T-helper 2 cell treated with Interferon-gamma antibody and Interleukin-4, amounts not matched to agents 5 μg/mL and 100 μg/mL, for 36 hours (primary cell): ENCODE data around the gene GGA3.
"Not testable (repeated sequence)": the region's sequence is repeated elsewhere in the genome, so short reads cannot be mapped to it uniquely, and the experiment has no call there.

ENCODE experiments used
- DNase-seq: peaks from one replicate; pipeline ENCODE4 v3.0.0; 2021; ENCODE audit warnings: low spot score
- H3K27ac Mint-ChIP-seq: one replicate; pipeline ENCODE4 v1.8.0; 2021; ENCODE audit warnings: mild to moderate bottlenecking, mixed read lengths
- H3K27me3 Mint-ChIP-seq: one replicate; pipeline ENCODE4 v1.8.0; 2021; ENCODE audit warnings: low read depth, mixed read lengths
- H3K36me3 Mint-ChIP-seq: one replicate; pipeline ENCODE4 v1.8.0; 2021; ENCODE audit warnings: low read depth, mixed read lengths
- H3K4me1 Mint-ChIP-seq: one replicate; pipeline ENCODE4 v1.8.0; 2021; ENCODE audit warnings: low read depth, mixed read lengths
- H3K4me3 Mint-ChIP-seq: one replicate; pipeline ENCODE4 v1.8.0; 2022; ENCODE audit warnings: mild to moderate bottlenecking, moderate library complexity, mixed read lengths
- H3K9me3 Mint-ChIP-seq: one replicate; pipeline ENCODE4 v1.8.0; 2021; ENCODE audit warnings: mixed read lengths

Gene GGA3, protein sequence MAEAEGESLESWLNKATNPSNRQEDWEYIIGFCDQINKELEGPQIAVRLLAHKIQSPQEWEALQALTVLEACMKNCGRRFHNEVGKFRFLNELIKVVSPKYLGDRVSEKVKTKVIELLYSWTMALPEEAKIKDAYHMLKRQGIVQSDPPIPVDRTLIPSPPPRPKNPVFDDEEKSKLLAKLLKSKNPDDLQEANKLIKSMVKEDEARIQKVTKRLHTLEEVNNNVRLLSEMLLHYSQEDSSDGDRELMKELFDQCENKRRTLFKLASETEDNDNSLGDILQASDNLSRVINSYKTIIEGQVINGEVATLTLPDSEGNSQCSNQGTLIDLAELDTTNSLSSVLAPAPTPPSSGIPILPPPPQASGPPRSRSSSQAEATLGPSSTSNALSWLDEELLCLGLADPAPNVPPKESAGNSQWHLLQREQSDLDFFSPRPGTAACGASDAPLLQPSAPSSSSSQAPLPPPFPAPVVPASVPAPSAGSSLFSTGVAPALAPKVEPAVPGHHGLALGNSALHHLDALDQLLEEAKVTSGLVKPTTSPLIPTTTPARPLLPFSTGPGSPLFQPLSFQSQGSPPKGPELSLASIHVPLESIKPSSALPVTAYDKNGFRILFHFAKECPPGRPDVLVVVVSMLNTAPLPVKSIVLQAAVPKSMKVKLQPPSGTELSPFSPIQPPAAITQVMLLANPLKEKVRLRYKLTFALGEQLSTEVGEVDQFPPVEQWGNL

DNA sequence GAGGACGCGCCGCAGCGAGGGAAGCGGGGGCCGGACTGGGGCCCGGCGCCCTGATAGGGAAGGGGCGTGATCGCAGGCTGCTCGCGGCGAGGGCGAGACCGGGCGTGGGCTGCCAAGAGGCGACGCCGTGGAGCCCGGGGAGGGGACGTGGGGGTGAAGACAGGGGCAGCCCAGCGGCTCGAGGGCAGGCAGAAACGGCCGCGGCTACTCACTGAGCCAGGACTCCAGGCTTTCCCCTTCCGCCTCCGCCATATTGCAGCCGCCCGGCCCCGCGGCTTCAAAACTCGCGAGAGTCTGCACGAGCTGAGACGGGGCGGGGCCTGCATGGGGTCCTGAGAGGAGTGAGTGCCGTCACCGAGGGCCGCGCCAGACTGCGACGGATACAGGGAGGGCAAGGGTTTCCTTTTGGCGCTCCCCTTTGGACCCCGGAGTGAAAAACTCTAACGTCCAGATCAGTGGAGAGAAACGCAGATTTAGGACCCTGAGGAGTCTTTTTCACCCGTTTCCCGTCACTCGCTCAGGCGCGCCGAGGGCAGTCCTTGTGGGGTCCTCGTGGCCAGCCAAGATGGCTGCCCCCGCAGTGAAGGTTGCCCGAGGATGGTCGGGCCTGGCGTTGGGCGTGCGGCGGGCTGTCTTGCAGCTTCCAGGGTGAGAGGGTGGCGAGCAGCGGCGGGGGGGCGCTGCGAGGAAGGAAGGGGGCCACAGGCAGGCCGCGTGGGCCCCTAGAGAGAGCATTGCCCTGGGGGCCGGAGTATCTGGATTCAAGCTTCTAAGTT lies at the start of gene GGA3, which contains the start of gene MRPS7:
GGA3 (minus strand) TSS at position 271 of the 776 bp plus-strand sequence; CDS start at position 252, 19 bp downstream.
MRPS7 (plus strand) TSS at position 544 of the 776 bp plus-strand sequence; CDS start at position 566, 22 bp downstream.
- H3K9me3 Mint-ChIP-seq, result no peaks in the 10 kb centered on the region
- peaks cover 40% of the 10 kb centered on the region for H3K4me1 Mint-ChIP-seq
- peak within 1 kb of the TSS; percentile 99 for H3K27ac Mint-ChIP-seq
- DNase-seq, result peak; percentile 93
- no peaks in the 10 kb centered on the region for H3K27me3 Mint-ChIP-seq
- H3K4me3 Mint-ChIP-seq, result peak within 1 kb of the TSS; percentile 98
- H3K36me3 Mint-ChIP-seq, result peaks cover 26% of the 10 kb centered on the region

DNA sequence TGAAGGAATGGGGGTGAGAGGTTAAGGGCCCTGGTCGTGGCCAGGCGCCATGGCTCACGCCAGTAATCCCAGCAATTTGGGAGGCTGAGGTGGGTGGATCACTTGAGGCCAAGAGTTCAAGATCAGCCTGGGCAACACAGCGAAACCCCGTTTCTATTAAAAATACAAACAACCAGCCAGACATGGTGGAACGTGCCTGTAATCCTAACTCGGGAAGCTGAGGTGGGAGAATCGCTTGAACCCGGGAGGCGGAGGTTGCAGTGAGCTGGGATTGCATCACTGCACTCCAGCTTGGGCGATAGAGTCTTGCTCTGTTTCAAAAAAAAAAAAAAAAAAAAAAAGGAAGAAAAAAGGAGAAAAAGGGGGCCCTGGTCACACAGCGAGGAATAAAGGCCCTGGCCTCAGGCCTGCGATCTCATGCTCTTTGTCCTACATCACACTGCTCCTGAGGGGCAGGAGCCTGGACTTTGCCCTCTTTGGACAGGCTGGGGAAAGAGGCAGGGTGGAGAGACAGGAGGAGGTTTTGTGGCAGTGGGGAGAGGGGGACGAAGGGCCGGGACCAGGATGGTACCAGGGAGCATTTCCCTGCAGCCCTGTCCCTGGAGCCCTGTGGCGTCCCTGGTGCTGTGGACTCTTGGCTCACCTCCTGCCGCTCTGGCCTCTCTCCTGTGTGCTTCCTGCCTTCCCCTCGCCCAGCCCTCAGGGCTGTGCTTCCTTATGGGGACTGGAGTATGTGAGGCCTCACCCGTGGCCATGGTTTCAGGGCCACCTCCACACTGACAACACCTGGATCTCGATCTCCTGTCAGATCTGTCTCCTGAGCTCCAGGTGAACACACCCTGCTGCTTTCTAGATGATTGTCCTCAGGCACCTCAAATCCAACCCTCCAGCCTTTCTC lies 47.6 kb upstream of the GGA3 start:
- no peak overlapping the region for H3K27ac Mint-ChIP-seq

DNA sequence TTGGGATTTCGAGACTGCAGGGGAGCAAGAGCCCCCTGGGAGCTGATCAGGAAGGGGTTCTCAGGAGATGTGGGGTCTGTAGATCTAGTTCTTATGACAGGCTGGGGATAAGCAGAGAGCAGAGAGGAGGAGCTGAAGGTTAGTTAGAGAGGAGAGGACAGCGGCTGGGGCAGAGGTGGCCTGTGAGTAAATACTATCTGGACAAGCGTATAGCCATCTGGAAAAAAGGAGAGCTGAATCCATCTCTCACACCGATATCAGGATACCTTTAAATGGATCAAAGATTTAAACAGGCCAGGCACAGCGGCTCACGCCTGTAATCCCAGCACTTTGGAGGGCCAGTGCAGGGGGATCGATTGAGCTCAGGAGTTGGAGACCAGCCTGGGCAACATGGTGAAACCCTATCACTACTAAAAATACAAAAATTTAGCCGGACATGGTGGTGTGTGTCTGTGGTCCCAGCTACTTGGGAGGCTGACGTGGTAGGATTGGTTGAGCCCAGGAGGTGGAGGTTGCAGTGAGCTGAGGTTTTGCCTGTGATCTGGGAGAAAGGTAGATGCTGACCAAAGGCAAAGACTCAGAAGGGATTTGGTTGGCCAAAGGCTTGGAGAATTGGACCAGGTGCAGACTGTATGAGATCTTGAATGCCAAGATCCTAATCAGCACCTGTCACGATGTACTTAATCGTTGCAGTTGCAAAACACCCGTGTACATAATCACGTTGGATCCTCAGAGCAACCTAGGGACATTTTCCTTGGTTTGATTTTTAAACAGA lies 46.7 kb upstream of the GGA3 start:
- Mint-ChIP-seq H3K4me1 (peaks cover 4% of the 10 kb centered on the region), H3K36me3 (no peaks in the 10 kb centered on the region), H3K9me3 (no peaks in the 10 kb centered on the region), H3K27me3 (no peaks in the 10 kb centered on the region), H3K4me3 (no peak overlapping the region), H3K27ac (no peak overlapping the region)
- no peak for DNase-seq

More for the DNA sequence above, 47.6 kb upstream of the GGA3 start:
- H3K4me3 Mint-ChIP-seq, result no peak overlapping the region
- H3K9me3 Mint-ChIP-seq, result no peaks in the 10 kb centered on the region
- no peaks in the 10 kb centered on the region for H3K27me3 Mint-ChIP-seq
- no peaks in the 10 kb centered on the region for H3K36me3 Mint-ChIP-seq
- no peak for DNase-seq
- H3K4me1 Mint-ChIP-seq, result peaks cover 7% of the 10 kb centered on the region

DNA sequence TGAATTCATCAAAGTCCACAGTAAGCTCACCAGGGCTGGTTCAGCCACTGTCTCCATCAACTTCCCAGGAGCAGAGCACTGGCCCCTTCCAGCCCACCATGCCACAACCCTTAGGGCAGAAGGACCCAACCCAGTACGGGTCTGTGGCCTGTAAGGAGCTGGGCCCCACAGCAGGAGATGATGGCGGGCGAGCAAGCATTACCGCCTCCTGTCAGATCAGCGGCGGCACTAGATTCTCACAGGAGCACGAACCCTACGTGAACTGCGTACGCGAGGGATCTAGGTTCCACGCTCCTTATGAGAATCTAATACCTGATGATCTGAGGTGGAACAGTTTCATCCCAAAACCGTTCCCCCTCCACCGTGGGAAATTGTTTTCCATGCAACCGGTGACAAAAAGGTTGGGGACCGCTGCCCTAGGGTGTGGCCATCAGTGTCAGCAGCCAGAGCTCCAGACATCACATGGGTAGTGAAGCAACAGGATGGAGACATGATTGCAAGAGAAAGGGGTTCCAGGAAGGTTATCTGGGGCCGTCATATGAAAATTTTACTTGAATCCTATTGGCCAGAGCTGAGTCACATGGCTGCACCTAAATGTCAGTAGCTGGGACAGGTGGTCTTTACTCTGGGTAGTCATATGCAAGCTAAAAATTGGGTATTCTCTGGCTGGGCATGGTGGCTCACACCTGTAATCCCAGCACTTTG lies 40.2 kb upstream of the GGA3 start:
- peaks cover 3% of the 10 kb centered on the region for H3K36me3 Mint-ChIP-seq

DNA sequence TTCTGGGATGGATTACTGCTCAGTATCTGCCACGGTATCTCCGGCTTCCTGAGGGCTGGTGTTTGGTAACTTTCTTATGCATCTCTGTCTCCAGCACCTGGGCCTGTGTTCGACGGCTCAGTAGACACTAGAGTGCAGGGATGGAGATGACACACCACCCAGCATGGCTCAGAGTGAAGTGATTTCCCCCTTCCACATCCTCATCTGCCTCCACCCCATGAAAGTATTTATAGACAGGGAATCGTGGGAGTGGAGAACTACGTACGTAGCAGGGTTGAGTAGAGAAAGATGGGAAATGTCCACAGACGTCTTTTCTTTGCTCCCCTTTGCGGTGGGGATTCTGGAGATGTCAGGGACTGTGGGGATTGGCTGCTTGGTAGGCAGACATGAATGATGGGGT lies 39.6 kb upstream of the GGA3 start:
- Mint-ChIP-seq H3K9me3 (no peaks in the 10 kb centered on the region), H3K4me1 (peaks cover 12% of the 10 kb centered on the region), H3K27me3 (no peaks in the 10 kb centered on the region), H3K27ac (peak overlapping the region; percentile 9), H3K36me3 (peaks cover 3% of the 10 kb centered on the region), H3K4me3 (no peak overlapping the region)
- no peak for DNase-seq

More for the DNA sequence above, 40.2 kb upstream of the GGA3 start:
- H3K27ac Mint-ChIP-seq, result no peak overlapping the region
- no peak for DNase-seq
- no peaks in the 10 kb centered on the region for H3K27me3 Mint-ChIP-seq
- H3K4me1 Mint-ChIP-seq, result peaks cover 10% of the 10 kb centered on the region
- H3K9me3 Mint-ChIP-seq, result no peaks in the 10 kb centered on the region
- H3K4me3 Mint-ChIP-seq, result no peak overlapping the region

DNA sequence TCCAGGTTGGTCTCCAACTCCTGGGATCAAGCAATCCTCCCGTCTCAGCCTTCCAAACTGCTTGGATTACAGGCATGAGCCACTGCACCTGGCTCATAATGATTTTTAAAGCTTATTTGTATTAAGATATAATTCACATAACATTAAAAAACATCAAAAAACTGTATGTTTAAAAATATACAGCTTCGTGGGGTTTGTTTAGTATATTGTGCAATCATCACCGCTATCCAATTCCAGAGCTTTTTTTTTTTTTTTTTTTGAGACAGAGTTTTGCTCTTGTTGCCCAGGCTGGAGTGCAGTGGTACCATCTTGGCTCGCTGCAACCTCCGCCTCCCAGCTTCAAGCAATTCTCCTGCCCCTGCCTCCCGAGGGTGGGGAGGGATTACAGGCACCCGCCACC lies 38.9 kb upstream of the GGA3 start:
- Mint-ChIP-seq H3K27ac (no peak overlapping the region), H3K9me3 (no peaks in the 10 kb centered on the region), H3K27me3 (no peaks in the 10 kb centered on the region), H3K4me3 (no peak overlapping the region), H3K4me1 (peaks cover 18% of the 10 kb centered on the region), H3K36me3 (peaks cover 3% of the 10 kb centered on the region)
- DNase-seq, result no peak

DNA sequence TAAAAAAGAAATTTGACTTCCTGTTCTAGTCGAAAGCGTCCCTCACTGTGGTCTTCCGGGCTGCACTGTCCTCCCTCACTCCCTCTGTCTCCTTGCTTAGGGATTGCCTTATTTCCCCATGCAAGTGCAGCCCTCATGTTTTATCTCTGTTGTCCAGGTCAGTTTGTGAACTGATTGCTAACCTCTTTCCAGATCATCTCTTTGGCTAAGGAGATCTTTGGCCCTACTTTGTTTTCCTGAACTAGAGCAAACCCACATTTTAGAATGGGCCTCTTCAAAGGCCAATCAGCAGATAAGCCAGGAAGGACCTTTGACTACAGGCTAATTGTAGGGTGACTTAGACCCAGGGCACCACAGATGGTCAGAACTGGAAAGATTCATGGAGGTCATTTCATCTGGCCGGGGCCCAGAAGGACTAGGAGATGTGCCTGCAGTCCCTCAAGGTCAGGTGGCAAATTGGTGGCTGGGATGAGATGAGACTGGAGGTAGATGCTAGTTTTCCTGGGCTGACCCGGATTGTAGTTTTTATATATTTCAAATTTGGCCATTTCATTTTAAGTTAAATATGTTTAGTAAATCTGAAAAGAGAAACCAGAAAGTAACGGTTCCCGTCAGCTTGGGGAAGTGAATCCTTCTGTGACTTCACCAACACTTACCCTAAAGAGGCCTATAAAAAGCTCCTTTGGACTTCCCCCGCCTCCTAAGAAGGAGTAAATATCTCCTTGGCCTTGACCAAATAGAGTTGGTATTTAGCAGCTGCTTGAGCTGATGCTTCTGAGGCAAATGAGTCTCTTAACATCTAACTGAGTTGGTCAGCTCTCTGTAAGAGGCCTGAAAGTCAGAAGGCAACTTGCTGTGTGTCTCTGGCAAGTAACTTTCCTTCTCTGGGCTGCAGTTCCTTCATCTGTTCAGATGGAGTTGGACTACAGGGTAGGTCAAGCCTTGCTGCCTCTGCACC lies 34.1 kb upstream of the GGA3 start:
- Mint-ChIP-seq H3K9me3 (no peaks in the 10 kb centered on the region), H3K36me3 (peaks cover 1% of the 10 kb centered on the region), H3K4me3 (peak overlapping the region; percentile 47), H3K4me1 (peaks cover 22% of the 10 kb centered on the region), H3K27ac (peak overlapping the region; percentile 74), H3K27me3 (no peaks in the 10 kb centered on the region)
- peak; percentile 72 for DNase-seq

DNA sequence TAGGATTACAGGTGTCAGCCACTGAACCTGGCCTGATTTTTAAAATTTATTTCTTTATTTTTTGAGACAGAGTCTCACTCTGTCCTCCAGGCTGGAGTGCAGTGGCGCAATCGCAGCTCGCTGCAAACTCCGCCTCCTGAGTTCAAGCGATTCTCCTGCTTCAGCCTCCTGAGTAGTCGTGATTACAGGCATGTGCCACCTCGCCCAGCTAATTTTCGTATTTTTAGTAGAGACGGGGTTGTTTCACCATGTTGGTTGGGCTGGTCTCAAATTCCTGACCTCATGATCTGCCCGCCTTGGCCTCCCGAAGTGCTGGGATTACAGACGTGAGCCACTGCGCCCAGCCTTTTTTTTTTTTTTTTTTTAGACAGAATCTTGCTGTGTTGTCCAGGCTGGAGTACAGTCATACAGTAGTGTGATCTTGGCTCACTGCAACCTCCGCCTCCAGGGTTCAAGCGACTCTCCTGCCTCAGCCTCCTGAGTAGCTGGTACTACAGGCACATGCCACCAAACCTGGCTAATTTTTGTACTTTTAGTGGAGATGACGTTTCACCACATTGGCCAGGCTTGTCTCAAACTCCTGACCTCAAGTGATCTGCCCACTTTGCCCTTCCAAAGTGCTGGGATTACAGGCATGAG lies 31.5 kb upstream of the GGA3 start:
- not testable (repeated sequence) for H3K36me3 Mint-ChIP-seq, H3K4me3 Mint-ChIP-seq, H3K27ac Mint-ChIP-seq, DNase-seq, H3K9me3 Mint-ChIP-seq, H3K27me3 Mint-ChIP-seq
- peaks cover 27% of the 10 kb centered on the region for H3K4me1 Mint-ChIP-seq

DNA sequence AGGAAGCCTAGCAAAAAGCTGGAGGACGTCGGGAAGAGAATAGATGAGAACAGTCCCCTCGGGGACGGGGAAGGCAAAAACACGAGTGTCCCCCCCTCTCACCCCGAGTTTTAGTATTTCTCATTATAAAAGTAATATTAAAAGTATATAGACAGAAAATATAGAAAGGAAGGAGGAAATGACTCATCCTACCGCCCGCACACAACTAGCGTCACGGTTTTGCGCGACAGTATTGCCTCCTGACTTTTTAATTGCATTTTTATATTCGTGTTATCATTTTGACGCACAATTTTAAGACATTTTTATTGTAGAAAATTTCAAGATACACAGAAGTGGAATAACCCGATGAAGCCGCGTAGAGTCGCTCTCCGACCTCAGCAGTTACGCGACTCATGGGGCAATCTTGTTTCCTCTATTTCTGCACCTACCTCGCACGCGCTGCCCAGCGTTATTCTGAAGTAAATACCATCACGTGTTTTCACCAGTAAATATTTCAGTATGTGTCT lies 28.5 kb upstream of the GGA3 start:
- H3K4me3 Mint-ChIP-seq, result peak overlapping the region; percentile 99
- peak; percentile 76 for DNase-seq
- peaks cover 19% of the 10 kb centered on the region for H3K36me3 Mint-ChIP-seq
- H3K27ac Mint-ChIP-seq, result peak overlapping the region; percentile 100
- H3K4me1 Mint-ChIP-seq, result peaks cover 10% of the 10 kb centered on the region
- H3K9me3 Mint-ChIP-seq, result no peaks in the 10 kb centered on the region
- H3K27me3 Mint-ChIP-seq, result no peaks in the 10 kb centered on the region

DNA sequence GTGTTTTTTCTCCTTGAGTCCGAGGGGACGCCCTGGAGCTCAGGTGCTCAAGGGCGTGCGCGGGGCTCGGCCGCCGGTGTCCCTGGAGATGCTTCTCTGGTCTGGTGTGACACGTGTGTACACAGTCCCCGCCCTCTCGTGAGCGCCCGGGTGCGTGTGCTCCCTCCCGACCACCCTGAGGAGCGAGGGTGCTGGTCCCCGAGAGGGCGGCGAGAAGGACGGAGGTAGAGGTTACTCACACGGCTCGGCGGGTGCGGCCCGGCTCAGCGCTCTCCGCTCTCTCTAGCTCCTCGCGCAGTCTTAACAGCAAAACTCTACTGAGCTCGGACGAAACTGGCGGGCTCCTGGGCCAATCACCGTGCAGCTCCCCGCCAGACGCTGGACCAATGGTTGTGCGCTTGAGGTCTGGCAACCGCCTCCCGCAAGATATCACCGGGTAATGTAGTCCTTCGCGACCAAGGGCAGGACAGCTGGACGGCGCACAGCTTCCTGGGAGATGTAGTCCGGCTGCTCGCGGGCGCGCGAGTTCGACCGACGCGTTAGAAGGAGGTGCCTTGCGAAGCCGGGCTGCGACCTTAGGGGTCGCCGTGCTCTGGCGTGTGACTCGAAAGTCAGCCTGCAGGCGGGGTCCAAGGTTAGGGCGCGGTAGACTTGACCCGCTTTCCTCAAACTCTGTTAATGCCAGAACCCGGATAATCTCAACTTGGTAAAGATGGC lies 27.9 kb upstream of the GGA3 start, which contains the start of gene SLC25A19:
SLC25A19 (minus strand) TSS at position 319 of the 717 bp plus-strand sequence. CDS start 2,669 bp downstream, outside the sequence.
- H3K4me1 Mint-ChIP-seq, result peaks cover 9% of the 10 kb centered on the region
- H3K9me3 Mint-ChIP-seq, result no peaks in the 10 kb centered on the region
- H3K4me3 Mint-ChIP-seq, result peak within 1 kb of the TSS; percentile 99
- H3K27ac Mint-ChIP-seq, result peak within 1 kb of the TSS; percentile 100
- H3K36me3 Mint-ChIP-seq, result peaks cover 21% of the 10 kb centered on the region
- DNase-seq, result peak; percentile 98
- H3K27me3 Mint-ChIP-seq, result no peaks in the 10 kb centered on the region
